ENCODE results near the gene HNRNPH2.

DNA sequence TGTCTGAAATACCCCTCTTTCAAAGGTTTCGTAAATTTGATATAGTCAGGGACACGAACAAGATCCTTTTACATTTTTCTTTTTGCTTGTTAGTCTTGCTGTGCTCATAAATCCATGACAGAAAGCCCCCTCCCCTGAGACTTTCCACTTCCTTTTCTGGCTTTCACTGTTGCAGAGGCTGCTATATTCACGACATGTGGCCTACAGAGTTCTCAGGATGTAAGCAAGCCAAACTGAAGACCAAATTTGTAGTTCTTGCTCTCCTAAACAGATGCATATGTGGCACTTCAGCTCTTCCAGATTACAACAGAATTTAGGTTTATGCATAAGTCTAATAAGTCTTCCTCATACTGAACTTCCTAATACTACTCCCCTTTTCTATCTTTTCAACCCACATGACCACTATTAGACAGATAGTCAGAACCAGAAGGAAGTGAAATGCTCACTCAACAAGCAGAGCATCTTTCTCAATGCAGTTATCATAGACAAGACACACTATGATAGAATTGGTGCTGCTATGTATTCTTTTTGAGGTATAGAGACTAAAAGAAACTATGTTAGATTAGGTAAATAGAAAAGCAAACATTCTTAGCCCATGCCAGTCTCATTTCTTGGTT is 37.0 kb upstream of the HNRNPH2 start:
- TF ChIP-seq, protein P1, sequence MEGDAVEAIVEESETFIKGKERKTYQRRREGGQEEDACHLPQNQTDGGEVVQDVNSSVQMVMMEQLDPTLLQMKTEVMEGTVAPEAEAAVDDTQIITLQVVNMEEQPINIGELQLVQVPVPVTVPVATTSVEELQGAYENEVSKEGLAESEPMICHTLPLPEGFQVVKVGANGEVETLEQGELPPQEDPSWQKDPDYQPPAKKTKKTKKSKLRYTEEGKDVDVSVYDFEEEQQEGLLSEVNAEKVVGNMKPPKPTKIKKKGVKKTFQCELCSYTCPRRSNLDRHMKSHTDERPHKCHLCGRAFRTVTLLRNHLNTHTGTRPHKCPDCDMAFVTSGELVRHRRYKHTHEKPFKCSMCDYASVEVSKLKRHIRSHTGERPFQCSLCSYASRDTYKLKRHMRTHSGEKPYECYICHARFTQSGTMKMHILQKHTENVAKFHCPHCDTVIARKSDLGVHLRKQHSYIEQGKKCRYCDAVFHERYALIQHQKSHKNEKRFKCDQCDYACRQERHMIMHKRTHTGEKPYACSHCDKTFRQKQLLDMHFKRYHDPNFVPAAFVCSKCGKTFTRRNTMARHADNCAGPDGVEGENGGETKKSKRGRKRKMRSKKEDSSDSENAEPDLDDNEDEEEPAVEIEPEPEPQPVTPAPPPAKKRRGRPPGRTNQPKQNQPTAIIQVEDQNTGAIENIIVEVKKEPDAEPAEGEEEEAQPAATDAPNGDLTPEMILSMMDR (conservative IDR thresholded peaks at IDR 0.05 in 1 of 2, IDR thresholded peaks at IDR 0.05 in 1 of 2; ENCODE audit: extremely low read depth in 1 of 2, insufficient read depth in 1 of 2, low read depth in 1 of 2, low read length in 2 of 2) = no peak
- no peak for TF ChIP-seq EZH2 (IDR thresholded peaks at IDR 0.05; ENCODE audit: borderline replicate concordance, low read length)
